Thoracic aorta (tissue), 2 donors: ENCODE measurements around the gene SYMPK. TPM values are rescaled to one million over a fixed set of nuclear protein-coding genes. Genes with fewer than 3 reads are reported as not detected.

Experiments
- ATAC-seq: fragments of 150-250 bp; one replicate; pipeline ENCODE4 v1.8.0; 2017; ENCODE audit warnings: low read depth; ENCODE audit not compliant: insufficient number of reproducible peaks, low FRiP score
- DNase-seq: peaks from one replicate; pipeline ENCODE4 v3.0.0-alpha.2; 2020; ENCODE audit warnings: low spot score
- H3K27ac ChIP-seq, 2 donors: fragments of 200-600 bp; sonication (generic); 1 replicate in 1 of 2; 2 replicates in 1 of 2; pipeline ENCODE4 v1.5.1; 2016; ENCODE audit warnings: mild to moderate bottlenecking in 2 of 2, moderate library complexity in 2 of 2
- H3K27me3 ChIP-seq: fragments of 200-600 bp; sonication (generic); replicated peaks from 2 replicates; pipeline ENCODE4 v1.6.0; 2016; ENCODE audit warnings: mild to moderate bottlenecking; ENCODE audit not compliant: insufficient read depth
- H3K36me3 ChIP-seq: fragments of 200-600 bp; sonication (generic); one replicate; pipeline ENCODE4 v1.5.1; 2016
- H3K4me1 ChIP-seq, 2 donors: fragments of 200-600 bp; sonication (generic); 1 replicate in 1 of 2; 2 replicates in 1 of 2; pipeline versions ENCODE4 v1.5.1 to v1.6.0; 2016; ENCODE audit warnings: low read depth in 2 of 2, mild to moderate bottlenecking in 1 of 2; ENCODE audit not compliant: control insufficient read depth in 1 of 2
- H3K4me3 ChIP-seq: fragments of 200-600 bp; sonication (generic); 2 replicates; pipeline ENCODE4 v1.5.1; 2016; ENCODE audit warnings: mild to moderate bottlenecking
- H3K9me3 ChIP-seq: fragments of 200-600 bp; sonication (generic); 2 replicates; pipeline ENCODE4 v1.5.1; 2016
- CTCF ChIP-seq: fragments of 200-600 bp; sonication (generic); IDR thresholded peaks from one replicate; pipeline ENCODE4 v1.5.1; 2019; ENCODE audit warnings: antibody characterized with exemption
- total RNA-seq, 2 donors: library from RNA; depleted of rRNA; stranded (reverse); fragments of >200 nt; gene quantifications; one replicate each; pipeline versions ENCODE4 v1.1.0 to v1.2.3, GENCODE V29; 2016

SYMPK gene
- total RNA-seq, 2 donors from 2014 or later: 48.8 to 84.7 TPM

- no peaks in the 10 kb centered on the region for H3K9me3 ChIP-seq
- TF ChIP-seq CTCF: no peak
- peak overlapping the region; percentile 52 to 76 for H3K27ac ChIP-seq
These were observed 40.0 kb upstream of the SYMPK start for GRCh38 chr19:45902651-45903625.

DNA sequence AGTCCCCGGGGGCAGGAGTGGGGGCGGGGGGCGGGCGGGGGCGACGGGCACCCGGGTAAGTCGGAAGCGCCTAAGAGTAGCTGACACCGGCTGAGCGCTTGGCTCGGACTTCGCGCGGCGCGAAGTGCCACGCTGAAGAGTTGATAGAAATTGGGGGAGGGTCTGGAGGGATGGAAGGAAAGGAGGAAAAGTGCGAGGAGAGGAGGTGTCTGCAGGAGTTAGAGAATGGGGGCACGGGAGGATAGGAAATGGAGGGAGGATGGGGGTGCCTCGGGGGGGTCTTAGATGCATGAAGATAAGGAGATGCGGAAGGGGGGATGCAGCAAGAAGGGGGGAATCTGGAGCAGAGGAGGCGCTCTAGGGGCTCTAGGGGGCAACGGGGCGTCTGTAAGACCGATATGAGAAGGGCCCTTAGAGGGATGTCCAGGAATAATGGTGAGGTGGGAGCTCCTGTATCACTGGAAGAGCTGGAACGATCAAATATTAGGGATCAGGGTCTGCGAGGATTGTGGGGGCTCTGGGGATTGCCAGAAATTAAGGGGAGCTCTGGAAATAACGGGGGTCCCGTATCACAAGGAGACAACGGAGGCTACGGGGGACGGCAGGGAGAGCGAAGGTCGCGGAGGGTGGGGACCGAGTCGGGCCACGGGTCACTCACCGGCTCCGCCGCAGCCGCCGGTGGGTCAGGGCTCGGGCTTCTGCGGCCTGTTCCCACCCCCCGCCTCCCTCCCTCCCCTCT lies 39.1 kb upstream of the SYMPK start, which contains the start of gene MYPOP:
TSS of gene MYPOP (minus strand) at position 702 of the 739 bp plus-strand sequence. CDS start 840 bp downstream, outside the sequence.
- no peaks in the 10 kb centered on the region for H3K9me3 ChIP-seq
- peak within 1 kb of the TSS; percentile 52 to 76 for H3K27ac ChIP-seq
- no peak for DNase-seq
- H3K4me3 ChIP-seq: peak within 1 kb of the TSS; percentile 89
- H3K27me3 ChIP-seq: no peaks in the 10 kb centered on the region
- H3K36me3 ChIP-seq: peaks cover 13% of the 10 kb centered on the region
- peaks cover 6 to 21% of the 10 kb centered on the region in 2 donors for H3K4me1 ChIP-seq
- TF ChIP-seq CTCF: no peak
- no peak for ATAC-seq

More at GRCh38 chr19:45902651-45903625, 40.0 kb upstream of the SYMPK start:
- Histone ChIP-seq H3K27me3 (no peaks in the 10 kb centered on the region), H3K4me3 (peak overlapping the region; percentile 89), H3K4me1 (peaks cover 6 to 21% of the 10 kb centered on the region in 2 donors), H3K36me3 (peaks cover 12% of the 10 kb centered on the region)
- ATAC-seq (peak; percentile 91), DNase-seq (peak; percentile 78)

- ATAC-seq: no peak
- peaks cover 6 to 21% of the 10 kb centered on the region in 2 donors for H3K4me1 ChIP-seq
- no peaks in the 10 kb centered on the region for H3K27me3 ChIP-seq
- no peak overlapping the region for H3K27ac ChIP-seq
- H3K9me3 ChIP-seq: no peaks in the 10 kb centered on the region
- H3K4me3 ChIP-seq: peak overlapping the region; percentile 89
- H3K36me3 ChIP-seq: peaks cover 13% of the 10 kb centered on the region
- no peak for TF ChIP-seq CTCF
- no peak for DNase-seq
These were observed 38.5 kb upstream of the SYMPK start for GRCh38 chr19:45901432-45901911.

DNA sequence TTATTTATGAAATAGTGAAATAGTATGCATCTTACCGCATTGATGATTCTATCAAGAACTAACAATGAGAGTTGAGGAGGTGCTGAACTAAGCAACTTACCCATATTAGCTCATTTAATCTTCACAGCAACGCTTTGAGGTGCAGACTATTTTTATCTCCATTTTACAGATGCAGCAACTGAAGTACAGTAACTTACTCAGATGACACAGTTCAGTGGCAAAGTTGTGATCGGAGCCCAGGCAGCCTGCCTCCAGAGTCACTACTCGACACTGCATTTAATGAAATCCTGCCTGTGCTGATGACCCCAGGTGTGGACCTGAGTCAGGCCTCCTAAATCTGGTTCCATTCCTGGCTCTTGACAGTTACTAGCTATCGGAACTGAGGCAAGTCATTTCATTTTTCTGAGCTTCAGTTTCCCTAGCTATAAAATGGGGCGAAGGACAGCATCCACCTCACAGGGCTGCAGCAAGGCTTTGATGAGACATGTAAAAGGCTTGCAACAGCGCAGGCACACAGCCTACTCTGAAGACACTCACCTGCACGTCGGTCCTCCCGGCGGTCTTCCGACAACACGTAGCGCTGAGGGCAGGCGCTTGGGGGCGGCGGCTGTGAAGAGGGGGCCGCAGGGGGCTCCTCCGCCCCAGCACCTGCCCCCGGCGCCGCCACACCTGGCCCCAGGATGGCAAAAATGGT lies 37.9 kb upstream of the SYMPK start:
- H3K27ac ChIP-seq: no peak overlapping the region

More for the DNA sequence above, 37.9 kb upstream of the SYMPK start:
- H3K4me3 ChIP-seq: peak overlapping the region; percentile 89
- peaks cover 13% of the 10 kb centered on the region for H3K36me3 ChIP-seq
- no peaks in the 10 kb centered on the region for H3K9me3 ChIP-seq
- DNase-seq (no peak), ATAC-seq (no peak)
- peaks cover 6 to 21% of the 10 kb centered on the region in 2 donors for H3K4me1 ChIP-seq
- no peaks in the 10 kb centered on the region for H3K27me3 ChIP-seq
- TF ChIP-seq CTCF: no peak
